Testis (tissue), 2 donors: ENCODE measurements around the gene VCP.

Experiments
- CTCF ChIP-seq, 3 experiments: fragments of 450-650 bp in 2 of 3; fragments of 200-600 bp in 1 of 3; sonication (generic) in 1 of 3; IDR thresholded peaks; one replicate each; pipeline ENCODE4 v1.5.1; 2016 to 2019; ENCODE audit warnings: antibody characterized with exemption in 3 of 3, mild to moderate bottlenecking in 2 of 3, moderate library complexity in 1 of 3
- POLR2A ChIP-seq: fragments of 450-650 bp; IDR thresholded peaks from one replicate; pipeline ENCODE4 v1.6.1; 2017; ENCODE audit warnings: antibody characterized with exemption, mild to moderate bottlenecking, moderate library complexity

GRCh38 chr9:35014517-35014916, 57.9 kb downstream of the VCP start:
- TF ChIP-seq CTCF (IDR thresholded peaks at IDR 0.05), result no peak
- TF ChIP-seq POLR2A, result no peak
